GM21528 (cell line): ENCODE data around the gene ARHGAP24.
A peak's percentile ranks its signal among the peaks of the same experiment; 100 is the strongest.

Source experiments
- ATAC-seq: cut with Tn5 transposase; IDR thresholded peaks from one replicate; pipeline ENCODE4 v1.9.1; 2021; ENCODE audit warnings: mild to moderate bottlenecking, moderate library complexity; ENCODE audit not compliant: unreplicated experiment, low FRiP score

The ARHGAP24 gene

GRCh38 chr4:85767649-85768048 is 292.7 kb downstream of the ARHGAP24 start:
- ATAC-seq, result no peak

- ATAC-seq, result no peak
These were observed 294.1 kb downstream of the ARHGAP24 start for GRCh38 chr4:85769009-85769408.

- no peak for ATAC-seq
These were observed 297.5 kb downstream of the ARHGAP24 start for GRCh38 chr4:85772470-85772869.

- no peak for ATAC-seq
These were observed 298.4 kb downstream of the ARHGAP24 start for GRCh38 chr4:85773372-85773771.

- no peak for ATAC-seq
These were observed 299.1 kb downstream of the ARHGAP24 start for GRCh38 chr4:85774000-85774399.

- ATAC-seq, result no peak
These were observed 299.5 kb downstream of the ARHGAP24 start for GRCh38 chr4:85774489-85774888.

GRCh38 chr4:85776096-85776495 is 301.1 kb downstream of the ARHGAP24 start:
- no peak for ATAC-seq

GRCh38 chr4:85776579-85776978 is 301.6 kb downstream of the ARHGAP24 start:
- no peak for ATAC-seq

GRCh38 chr4:85777908-85778631 is 303.1 kb downstream of the ARHGAP24 start:
- peak; percentile 88 for ATAC-seq

- peak; percentile 86 for ATAC-seq
These were observed 303.7 kb downstream of the ARHGAP24 start for GRCh38 chr4:85778632-85779131.

GRCh38 chr4:85779165-85779564 is 304.2 kb downstream of the ARHGAP24 start:
- peak; percentile 32 for ATAC-seq

GRCh38 chr4:85780664-85781063 is 305.7 kb downstream of the ARHGAP24 start:
- no peak for ATAC-seq

- ATAC-seq, result no peak
These were observed 308.5 kb downstream of the ARHGAP24 start for GRCh38 chr4:85783483-85783882.

- no peak for ATAC-seq
These were observed 308.9 kb downstream of the ARHGAP24 start for GRCh38 chr4:85783900-85784299.

- ATAC-seq, result no peak
These were observed 309.4 kb downstream of the ARHGAP24 start for GRCh38 chr4:85784348-85784747.

- ATAC-seq, result peak; percentile 53
These were observed 310.0 kb downstream of the ARHGAP24 start for GRCh38 chr4:85784947-85785346.

- ATAC-seq, result no peak
These were observed 312.2 kb downstream of the ARHGAP24 start for GRCh38 chr4:85787133-85787532.

- ATAC-seq, result no peak
These were observed 313.7 kb downstream of the ARHGAP24 start for GRCh38 chr4:85788604-85789003.

GRCh38 chr4:85789241-85789640 is 314.3 kb downstream of the ARHGAP24 start:
- ATAC-seq, result no peak

- ATAC-seq, result no peak
These were observed 315.6 kb downstream of the ARHGAP24 start for GRCh38 chr4:85790582-85790981.

GRCh38 chr4:85792376-85793232 is 317.7 kb downstream of the ARHGAP24 start:
- no peak for ATAC-seq

GRCh38 chr4:85793233-85793585 is 318.3 kb downstream of the ARHGAP24 start:
- ATAC-seq, result no peak
